Astrocyte of the spinal cord (primary cell): ENCODE data around the gene TCF21.
"Not testable (repeated sequence)": the region's sequence is repeated elsewhere in the genome, so short reads cannot be mapped to it uniquely, and the experiment has no call there.

Experiments used
- DNase-seq: peaks from one replicate; pipeline ENCODE4 v3.0.0; 2011; ENCODE audit warnings: low read depth, low spot score
- H3K4me3 ChIP-seq: 2 replicates; pipeline ENCODE4 v1.5.1; 2011; ENCODE audit warnings: low read depth, mild to moderate bottlenecking, low read length, moderate library complexity
- CTCF ChIP-seq: IDR thresholded peaks from 2 replicates; pipeline ENCODE4 v1.5.1; 2012; ENCODE audit warnings: low read depth, mild to moderate bottlenecking, low read length, inconsistent platforms
- in situ Hi-C: cut with HindIII; loops from 2 replicates; pipeline ENCODE4 v1.10.0; 2017; ENCODE audit warnings: low sequenced_read_pairs

TCF21 gene

GRCh38 chr6:133855276-133855990, 33.5 kb upstream of the TCF21 start:
- peak overlapping the region; percentile 34 for H3K4me3 ChIP-seq
- no peak for TF ChIP-seq CTCF
- in situ Hi-C loops = no loop called here
- DNase-seq = peak; percentile 51

- TF ChIP-seq CTCF = no peak
- in situ Hi-C loops = no loop called here
- DNase-seq = no peak
- no peak overlapping the region for H3K4me3 ChIP-seq
Measured at GRCh38 chr6:133855991-133856370, 32.9 kb upstream of the TCF21 start.

- no peak for DNase-seq
- no peak overlapping the region for H3K4me3 ChIP-seq
- no peak for TF ChIP-seq CTCF
- in situ Hi-C loops = no loop called here
Measured at GRCh38 chr6:133856911-133857310, 32.0 kb upstream of the TCF21 start.

- TF ChIP-seq CTCF = no peak
- DNase-seq = no peak
- in situ Hi-C loops = no loop called here
Measured at GRCh38 chr6:133857696-133858095, 31.2 kb upstream of the TCF21 start.

GRCh38 chr6:133861337-133861736, 27.6 kb upstream of the TCF21 start:
- H3K4me3 ChIP-seq, DNase-seq, in situ Hi-C loops: not testable (repeated sequence)

More at GRCh38 chr6:133857696-133858095, 31.2 kb upstream of the TCF21 start:
- no peak overlapping the region for H3K4me3 ChIP-seq

GRCh38 chr6:133863228-133863627, 25.7 kb upstream of the TCF21 start:
- no peak for DNase-seq
- in situ Hi-C loops = no loop called here
- no peak overlapping the region for H3K4me3 ChIP-seq
- TF ChIP-seq CTCF = no peak

GRCh38 chr6:133865680-133866079, 23.2 kb upstream of the TCF21 start:
- TF ChIP-seq CTCF = no peak
- no peak overlapping the region for H3K4me3 ChIP-seq
- in situ Hi-C loops = no loop called here
- no peak for DNase-seq
